Superior temporal gyrus (tissue), 1 donor: ENCODE results near the gene RPL7A.
"Not testable (repeated sequence)": the region's sequence is repeated elsewhere in the genome, so short reads cannot be mapped to it uniquely, and the experiment has no call there.

ENCODE experiments used
- DNase-seq: peaks from one replicate; pipeline ENCODE4 v3.0.0-alpha.2; 2016; ENCODE audit errors: extremely low spot score

RPL7A gene

DNA sequence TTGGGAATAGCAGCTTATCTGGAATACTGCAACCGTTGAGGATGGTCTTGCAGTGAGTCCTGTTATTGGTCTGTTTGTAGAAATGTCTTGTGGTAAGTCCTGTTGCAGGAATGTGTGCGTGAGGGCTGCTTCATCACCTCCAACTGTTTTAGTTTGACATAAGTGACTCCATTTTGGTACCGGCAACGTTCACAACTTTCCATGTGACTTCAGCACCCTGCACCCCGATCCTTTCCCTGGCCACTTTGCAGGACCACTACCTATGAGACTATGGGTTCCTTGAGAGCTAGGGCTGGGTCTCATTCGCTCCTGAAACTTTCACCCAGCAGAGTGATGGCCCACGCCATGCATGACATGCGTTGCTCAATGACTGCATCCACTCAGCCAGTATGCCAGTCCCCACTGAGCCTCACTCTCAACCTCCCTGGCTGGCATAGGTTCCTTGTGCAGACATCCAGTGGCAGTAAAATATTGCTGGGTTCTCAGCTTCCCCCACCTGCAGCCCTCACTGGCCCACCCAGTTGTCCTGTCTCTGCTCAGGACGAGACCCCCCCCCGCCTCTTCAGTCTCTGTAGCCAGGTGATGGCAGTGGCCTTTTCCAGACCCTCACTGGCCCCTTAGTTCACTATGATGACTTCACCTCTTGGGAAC, 20.1 kb upstream of the RPL7A start:
- DNase-seq, result no peak

GRCh38 chr9:133329306-133330156, 18.5 kb upstream of the RPL7A start:
- not testable (repeated sequence) for DNase-seq

DNA sequence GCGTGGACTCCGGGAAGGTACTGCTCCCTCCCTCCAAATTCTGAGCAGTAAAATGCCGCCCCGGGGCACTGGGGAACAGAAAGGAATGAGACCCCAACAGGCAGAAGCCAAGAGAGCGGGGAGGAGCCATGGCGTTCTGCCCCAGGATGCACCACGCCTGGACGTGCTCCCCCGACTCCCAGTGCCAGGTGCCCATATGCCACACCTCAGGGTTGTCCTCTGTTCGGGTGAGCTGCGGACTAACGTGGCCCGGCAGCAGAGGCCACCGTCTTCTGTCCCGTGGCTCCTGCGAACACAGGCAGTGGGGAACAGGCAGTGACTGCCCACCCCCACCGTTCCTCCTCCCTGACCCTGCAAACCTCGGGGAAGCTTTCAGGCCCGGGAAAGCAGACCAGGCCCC, 16.8 kb upstream of the RPL7A start:
- DNase-seq, result no peak

GRCh38 chr9:133331641-133332380, 16.2 kb upstream of the RPL7A start:
- DNase-seq, result no peak

GRCh38 chr9:133332381-133332730, 15.7 kb upstream of the RPL7A start:
- no peak for DNase-seq

- no peak for DNase-seq
Observed at GRCh38 chr9:133333011-133333410, 15.0 kb upstream of the RPL7A start.

- no peak for DNase-seq
Observed at GRCh38 chr9:133333566-133333965, 14.5 kb upstream of the RPL7A start.

DNA sequence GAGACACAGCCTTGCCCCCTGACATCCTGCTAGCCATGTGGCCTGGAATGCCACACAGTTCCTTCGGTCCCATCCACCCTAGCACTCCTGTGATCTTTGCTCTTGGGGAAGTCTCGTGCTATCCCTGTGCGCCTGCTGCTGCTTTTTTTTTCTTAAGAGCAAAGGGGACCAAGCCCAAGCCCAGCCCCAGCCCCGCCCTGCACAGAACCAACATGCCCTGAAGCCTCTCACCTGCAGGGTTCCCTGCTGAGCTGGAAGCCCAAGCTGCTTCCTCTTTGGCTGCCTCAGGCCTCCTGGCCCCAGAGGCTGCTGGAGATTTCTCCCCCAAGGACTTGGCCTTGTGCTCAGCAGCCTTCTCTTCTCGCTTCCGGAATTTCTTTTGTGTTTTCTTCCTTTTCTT, 13.9 kb upstream of the RPL7A start:
- no peak for DNase-seq

DNA sequence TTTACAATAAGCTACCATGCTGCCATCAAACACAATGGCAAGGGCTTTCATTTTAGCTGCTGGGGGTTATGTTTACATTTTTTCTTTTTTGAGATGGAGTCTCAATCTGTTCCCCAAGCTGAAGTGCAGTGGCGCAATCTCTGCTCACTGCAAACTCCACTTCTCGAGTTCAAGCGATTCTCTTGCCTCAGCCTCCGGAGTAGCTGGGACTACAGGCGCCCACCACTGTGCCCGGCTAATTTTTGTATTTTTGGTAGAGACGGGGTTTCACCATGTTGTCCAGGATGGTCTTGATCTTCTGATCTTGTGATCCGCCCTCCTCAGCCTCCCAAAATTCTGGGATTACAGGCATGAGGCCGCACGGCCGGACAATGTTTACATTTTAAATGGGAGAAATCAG, 13.1 kb upstream of the RPL7A start:
- DNase-seq, result not testable (repeated sequence)

GRCh38 chr9:133335924-133336811, 11.8 kb upstream of the RPL7A start, which contains the start of gene SURF6:
Gene SURF6 (minus strand): TSS chr9:133336188. CDS start chr9:133336132, 56 bp downstream.
- peak; percentile 89 for DNase-seq

DNA sequence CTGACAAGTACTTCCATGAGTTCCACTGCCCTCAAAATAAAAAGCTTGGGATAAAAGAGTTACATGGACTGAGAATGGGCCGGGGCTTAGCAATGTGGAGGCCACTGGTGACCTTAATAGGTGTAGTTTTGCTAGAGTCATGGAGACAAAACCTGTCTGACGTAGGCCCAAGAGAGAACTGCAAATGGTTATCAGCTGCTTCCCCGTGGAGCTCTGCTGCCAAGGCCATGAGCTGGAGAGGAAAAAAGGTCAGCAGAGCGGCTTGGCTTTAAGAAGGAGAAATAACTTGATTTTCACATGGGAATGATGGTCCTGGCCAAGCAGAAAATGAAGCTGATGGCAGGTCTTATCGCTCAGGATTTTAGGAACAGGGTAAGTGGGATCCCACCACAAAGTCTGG, 8.4 kb upstream of the RPL7A start:
- DNase-seq, result no peak

GRCh38 chr9:133340256-133340655, 7.8 kb upstream of the RPL7A start:
- DNase-seq, result no peak

DNA sequence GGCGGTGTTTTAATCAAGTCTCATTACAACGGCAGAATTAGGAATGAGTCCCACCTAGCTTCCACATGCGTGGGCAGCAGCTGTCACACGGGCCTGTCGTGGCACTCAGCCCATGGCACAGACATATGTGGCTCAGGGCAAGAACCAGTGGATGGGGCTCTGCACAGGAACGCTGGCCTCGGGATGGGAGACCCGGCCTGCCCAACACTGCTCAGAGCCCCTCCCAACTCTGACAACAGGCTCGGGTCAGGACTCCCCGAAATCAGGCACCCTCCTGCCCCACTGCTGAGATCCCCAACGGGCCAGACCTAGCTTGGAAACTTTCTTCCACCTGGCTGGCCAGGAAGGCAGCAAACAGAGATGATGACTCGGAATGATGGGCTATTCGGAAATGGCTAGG, 7.1 kb upstream of the RPL7A start:
- no peak for DNase-seq

GRCh38 chr9:133341369-133342068, 6.5 kb upstream of the RPL7A start:
- DNase-seq, result no peak

DNA sequence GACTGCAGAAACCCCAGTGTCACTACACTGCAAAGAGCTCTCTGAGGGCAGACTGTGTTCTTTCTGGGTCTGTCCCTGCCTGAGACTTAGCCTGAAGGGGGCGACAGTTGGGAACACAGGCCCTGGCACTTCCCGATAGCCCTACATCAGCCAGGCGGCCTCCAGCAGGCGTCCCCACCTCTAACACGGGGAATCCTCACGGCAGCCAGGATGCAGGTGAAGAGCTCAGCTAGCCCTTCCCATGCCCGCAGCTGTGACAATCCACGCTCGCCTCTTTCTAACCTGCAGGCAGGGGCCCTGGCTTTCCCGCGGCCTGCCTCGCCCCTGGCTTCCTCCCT, 6.0 kb upstream of the RPL7A start:
- DNase-seq, result no peak

DNA sequence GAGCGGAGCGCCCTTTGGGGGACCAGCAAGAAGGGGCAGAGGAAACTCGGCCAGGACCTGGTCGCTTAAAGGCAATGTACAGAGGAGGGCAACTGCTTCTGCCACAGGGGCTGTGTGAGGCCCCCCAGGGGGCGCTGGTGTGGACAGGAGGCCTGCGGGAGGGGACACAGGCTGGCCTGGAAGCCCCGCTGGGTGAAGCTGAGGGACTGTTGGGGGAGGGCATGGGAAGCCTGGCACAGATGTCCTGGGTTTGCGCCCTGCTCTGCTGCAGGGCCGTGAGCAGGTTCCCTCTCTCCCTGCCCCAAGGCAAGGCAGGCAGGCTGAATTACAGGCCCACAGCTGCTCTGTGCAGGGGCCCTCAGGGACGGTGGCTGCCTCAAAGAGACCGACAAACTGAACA, 5.4 kb upstream of the RPL7A start:
- no peak for DNase-seq

DNA sequence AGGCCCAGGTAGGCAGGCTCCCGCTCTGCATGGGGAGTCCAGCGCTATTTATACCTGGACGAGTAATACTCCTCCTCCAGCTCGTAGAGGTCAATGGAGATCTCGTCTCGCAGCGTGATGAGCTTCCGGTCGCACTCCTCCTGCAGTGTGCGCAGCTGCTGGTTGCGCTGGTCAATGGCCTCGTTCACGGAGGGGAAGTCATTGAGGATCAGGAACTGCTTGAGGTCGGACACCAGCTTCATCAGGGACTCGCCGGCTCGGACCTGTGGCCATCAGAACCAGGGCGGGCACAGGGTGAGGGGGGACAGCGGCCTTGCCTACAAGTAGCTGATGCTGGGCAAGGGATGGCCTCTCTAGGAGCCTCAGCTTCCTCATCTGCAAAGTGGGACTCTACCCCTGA, 3.9 kb upstream of the RPL7A start:
- no peak for DNase-seq

DNA sequence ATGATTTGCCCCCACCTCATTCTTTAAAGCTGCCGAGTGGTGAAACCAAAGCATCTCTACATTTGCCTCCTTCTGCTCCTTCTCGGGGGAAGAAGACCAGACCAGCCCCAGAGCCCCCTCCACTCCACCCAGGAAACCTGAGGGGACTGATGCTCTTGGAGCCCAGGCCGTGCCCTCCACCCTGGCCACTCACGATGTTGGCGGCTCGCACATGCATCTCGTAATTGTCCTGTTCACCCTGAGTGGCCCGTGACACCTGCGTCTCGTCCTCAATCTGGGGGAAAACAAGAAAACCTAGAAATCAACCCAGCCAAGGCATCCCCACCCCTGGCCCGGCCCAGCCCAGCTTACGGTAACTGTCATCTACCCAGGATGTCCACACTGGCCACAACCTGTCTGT, 3.0 kb upstream of the RPL7A start:
- no peak for DNase-seq

- no peak for DNase-seq
Observed at GRCh38 chr9:133345596-133345995, 2.4 kb upstream of the RPL7A start.

DNA sequence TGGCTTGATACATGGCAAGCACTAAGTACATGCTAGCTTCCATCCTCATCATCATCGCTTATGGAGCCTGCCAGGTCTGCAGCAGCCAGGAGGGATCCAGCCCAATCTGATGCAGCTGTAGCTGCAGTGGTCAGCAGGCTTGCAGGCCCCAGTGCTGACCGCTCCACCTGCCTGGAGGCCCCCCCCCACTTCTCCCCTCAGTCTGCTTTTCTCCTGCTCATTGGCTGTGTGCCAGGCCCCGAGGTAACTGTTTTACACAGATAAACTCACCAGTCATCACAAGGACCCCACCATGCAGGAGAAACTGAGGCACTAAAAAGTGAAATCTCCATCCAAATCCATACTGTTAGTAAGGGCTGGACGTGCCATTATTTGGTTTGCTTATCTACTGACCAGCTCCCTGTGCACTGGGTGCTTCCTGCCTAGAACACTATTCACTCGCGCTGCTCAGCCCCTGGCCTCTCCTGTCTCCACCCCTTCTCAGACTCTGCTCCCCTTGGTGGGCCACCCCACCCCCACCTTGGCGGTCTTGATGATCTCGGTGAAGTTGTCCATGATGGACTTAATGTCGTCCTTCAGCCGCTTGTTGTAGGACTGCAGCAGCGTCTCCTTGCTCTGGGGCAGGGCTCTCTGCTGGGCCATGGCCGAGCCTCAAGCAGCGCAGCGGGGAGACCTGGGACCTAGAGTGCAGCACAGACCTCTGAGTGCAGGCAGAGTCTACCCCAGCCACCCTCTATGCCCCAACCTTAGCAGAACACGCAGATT, 1.8 kb upstream of the RPL7A start:
- no peak for DNase-seq
